Measurements from ENCODE around the gene TCP1. TPM values are rescaled to one million over a fixed set of nuclear protein-coding genes. Genes with fewer than 3 reads are reported as not detected.
A peak's percentile ranks its signal among the peaks of the same experiment; 100 is the strongest.

Gene TCP1
- total and polyA plus RNA-seq, 2 of the 13 experiments (the other 11 are each of a cell fraction or from before 2014, with no cell fraction given) = 116 to 553 TPM

DNA sequence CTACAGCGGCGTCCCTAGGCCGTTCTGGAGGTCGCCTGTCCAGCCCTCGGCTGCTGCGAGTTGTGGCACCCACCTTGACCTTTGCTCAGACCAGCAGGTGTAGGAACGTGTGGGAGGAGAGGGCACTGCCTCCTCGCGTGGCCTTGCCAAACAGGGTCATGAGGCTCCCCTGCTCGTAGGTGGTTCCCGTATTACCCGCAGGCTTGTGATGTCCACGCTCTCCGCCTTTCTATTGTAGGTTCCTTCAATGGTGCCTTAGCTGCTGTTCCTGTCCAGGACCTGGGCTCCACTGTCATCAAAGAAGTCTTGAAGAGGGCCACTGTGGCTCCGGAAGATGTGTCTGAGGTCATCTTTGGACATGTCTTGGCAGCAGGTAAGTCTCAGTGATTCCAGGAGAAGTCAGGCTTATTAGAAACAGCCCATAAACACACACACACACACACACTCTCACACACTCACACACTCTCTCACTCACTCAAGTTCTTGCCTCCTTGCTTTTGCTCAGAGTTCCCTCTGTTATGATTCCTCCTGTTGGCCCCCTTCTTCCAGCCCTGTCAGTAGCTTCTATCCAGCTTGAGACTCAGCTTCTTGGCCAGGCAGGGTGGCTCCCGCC, 26.6 kb downstream of the TCP1 start (continued):
- TF ChIP-seq ZSCAN25 (CRISPR knock-in tag; IDR thresholded peaks at IDR 0.05) (peak; percentile 82), ZNF616 (CRISPR knock-in tag; IDR thresholded peaks at IDR 0.05; ENCODE audit: low read depth) (peak; percentile 92; the same call in 1 of the 2 replicates), SUZ12 (IDR thresholded peaks at IDR 0.05; ENCODE audit: low read depth, low read length) (no peak), TSC22D2 (CRISPR knock-in tag; IDR thresholded peaks at IDR 0.05; ENCODE audit: borderline replicate concordance) (0 out of 2 replicates have a peak, but pooled peaks have one; percentile 11), FOXA3 (CRISPR knock-in tag; IDR thresholded peaks at IDR 0.05) (peak; percentile 63), PAX8 (CRISPR knock-in tag; IDR thresholded peaks at IDR 0.05; ENCODE audit: borderline replicate concordance) (no peak; the same call in 1 of the 2 replicates), AKNA (CRISPR knock-in tag; IDR thresholded peaks at IDR 0.05; ENCODE audit: borderline replicate concordance) (peak; percentile 86), HOXA7 (CRISPR knock-in tag; IDR thresholded peaks at IDR 0.05) (no peak), DBP (CRISPR knock-in tag; IDR thresholded peaks at IDR 0.05; ENCODE audit: not compliant biosample characterization) (no peak), ZNF230 (CRISPR knock-in tag; IDR thresholded peaks at IDR 0.05) (no peak), TCF7 (IDR thresholded peaks at IDR 0.05; ENCODE audit: low read depth) (no peak), DNMT3B (CRISPR knock-in tag; conservative IDR thresholded peaks at IDR 0.05) (no peak), SPEN (CRISPR knock-in tag; IDR thresholded peaks at IDR 0.05; ENCODE audit: low read depth) (peak; percentile 57), ZNF430 (CRISPR knock-in tag; IDR thresholded peaks at IDR 0.05) (no peak), CBX2 (IDR thresholded peaks at IDR 0.05; ENCODE audit: low read depth, low read length) (no peak), CBX2 (CRISPR knock-in tag; IDR thresholded peaks at IDR 0.05; ENCODE audit: low read depth) (peak; percentile 86; the same call in 1 of the 2 replicates)
- TF ChIP-seq, protein P1, sequence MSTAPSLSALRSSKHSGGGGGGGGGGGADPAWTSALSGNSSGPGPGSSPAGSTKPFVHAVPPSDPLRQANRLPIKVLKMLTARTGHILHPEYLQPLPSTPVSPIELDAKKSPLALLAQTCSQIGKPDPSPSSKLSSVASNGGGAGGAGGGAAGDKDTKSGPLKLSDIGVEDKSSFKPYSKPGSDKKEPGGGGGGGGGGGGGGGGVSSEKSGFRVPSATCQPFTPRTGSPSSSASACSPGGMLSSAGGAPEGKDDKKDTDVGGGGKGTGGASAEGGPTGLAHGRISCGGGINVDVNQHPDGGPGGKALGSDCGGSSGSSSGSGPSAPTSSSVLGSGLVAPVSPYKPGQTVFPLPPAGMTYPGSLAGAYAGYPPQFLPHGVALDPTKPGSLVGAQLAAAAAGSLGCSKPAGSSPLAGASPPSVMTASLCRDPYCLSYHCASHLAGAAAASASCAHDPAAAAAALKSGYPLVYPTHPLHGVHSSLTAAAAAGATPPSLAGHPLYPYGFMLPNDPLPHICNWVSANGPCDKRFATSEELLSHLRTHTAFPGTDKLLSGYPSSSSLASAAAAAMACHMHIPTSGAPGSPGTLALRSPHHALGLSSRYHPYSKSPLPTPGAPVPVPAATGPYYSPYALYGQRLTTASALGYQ (CRISPR knock-in tag; IDR thresholded peaks at IDR 0.05) = 0 out of 2 replicates have a peak, but pooled peaks have one; percentile 9
- TF ChIP-seq, protein P2, sequence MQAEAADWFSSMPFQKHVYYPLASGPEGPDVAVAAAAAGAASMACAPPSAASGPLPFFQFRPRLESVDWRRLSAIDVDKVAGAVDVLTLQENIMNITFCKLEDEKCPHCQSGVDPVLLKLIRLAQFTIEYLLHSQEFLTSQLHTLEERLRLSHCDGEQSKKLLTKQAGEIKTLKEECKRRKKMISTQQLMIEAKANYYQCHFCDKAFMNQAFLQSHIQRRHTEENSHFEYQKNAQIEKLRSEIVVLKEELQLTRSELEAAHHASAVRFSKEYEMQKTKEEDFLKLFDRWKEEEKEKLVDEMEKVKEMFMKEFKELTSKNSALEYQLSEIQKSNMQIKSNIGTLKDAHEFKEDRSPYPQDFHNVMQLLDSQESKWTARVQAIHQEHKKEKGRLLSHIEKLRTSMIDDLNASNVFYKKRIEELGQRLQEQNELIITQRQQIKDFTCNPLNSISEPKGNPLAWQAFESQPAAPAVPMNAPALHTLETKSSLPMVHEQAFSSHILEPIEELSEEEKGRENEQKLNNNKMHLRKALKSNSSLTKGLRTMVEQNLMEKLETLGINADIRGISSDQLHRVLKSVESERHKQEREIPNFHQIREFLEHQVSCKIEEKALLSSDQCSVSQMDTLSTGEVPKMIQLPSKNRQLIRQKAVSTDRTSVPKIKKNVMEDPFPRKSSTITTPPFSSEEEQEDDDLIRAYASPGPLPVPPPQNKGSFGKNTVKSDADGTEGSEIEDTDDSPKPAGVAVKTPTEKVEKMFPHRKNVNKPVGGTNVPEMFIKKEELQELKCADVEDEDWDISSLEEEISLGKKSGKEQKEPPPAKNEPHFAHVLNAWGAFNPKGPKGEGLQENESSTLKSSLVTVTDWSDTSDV (CRISPR knock-in tag; IDR thresholded peaks at IDR 0.05) = no peak

All from HepG2 (cell line).